ENCODE measurements around the gene CHTF18. TPM values are rescaled to one million over a fixed set of nuclear protein-coding genes. Genes with fewer than 3 reads are reported as not detected.

CHTF18 gene
- total and polyA plus RNA-seq, 8 donors, result 18.8 to 35.5 (median 24.4) TPM

- intact Hi-C loops (cut with DNase I), result no loop called here
- Histone ChIP-seq H3K36me3 (no peaks in the 10 kb centered on the region), H3K27me3 (peaks cover 0 to 93% of the 10 kb centered on the region in 2 donors), H3K4me1 (no peaks in the 10 kb centered on the region), H3K27ac (no peak overlapping the region), H3K9me3 (no peaks in the 10 kb centered on the region), H3K4me3 (no peak overlapping the region)
- no peak for DNase-seq
- TF ChIP-seq, protein P1, sequence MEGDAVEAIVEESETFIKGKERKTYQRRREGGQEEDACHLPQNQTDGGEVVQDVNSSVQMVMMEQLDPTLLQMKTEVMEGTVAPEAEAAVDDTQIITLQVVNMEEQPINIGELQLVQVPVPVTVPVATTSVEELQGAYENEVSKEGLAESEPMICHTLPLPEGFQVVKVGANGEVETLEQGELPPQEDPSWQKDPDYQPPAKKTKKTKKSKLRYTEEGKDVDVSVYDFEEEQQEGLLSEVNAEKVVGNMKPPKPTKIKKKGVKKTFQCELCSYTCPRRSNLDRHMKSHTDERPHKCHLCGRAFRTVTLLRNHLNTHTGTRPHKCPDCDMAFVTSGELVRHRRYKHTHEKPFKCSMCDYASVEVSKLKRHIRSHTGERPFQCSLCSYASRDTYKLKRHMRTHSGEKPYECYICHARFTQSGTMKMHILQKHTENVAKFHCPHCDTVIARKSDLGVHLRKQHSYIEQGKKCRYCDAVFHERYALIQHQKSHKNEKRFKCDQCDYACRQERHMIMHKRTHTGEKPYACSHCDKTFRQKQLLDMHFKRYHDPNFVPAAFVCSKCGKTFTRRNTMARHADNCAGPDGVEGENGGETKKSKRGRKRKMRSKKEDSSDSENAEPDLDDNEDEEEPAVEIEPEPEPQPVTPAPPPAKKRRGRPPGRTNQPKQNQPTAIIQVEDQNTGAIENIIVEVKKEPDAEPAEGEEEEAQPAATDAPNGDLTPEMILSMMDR (IDR thresholded peaks at IDR 0.05), result no peak
- no peak for ATAC-seq
Measured at GRCh38 chr16:820748-821147, 32.3 kb downstream of the CHTF18 start.

DNA sequence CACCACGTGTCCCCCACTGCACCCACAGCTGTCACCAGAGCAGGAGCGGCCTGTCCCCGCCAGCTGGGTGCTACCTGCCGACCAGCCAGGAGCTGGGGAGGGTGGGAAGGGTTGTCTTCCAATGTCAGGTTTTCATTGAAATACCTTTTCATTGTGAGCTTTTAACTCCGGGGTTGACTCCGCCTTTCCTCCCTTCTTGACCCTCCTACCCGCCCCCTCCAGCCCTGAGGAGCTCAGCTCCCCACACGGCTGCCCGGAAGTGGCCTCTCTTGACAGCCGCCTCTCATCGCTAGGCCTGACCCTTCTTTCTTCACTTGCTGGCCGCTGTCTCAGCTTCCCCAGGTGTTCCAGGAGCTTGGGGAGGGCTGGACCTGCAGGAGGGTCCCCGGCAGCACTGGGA lies 33.3 kb downstream of the CHTF18 start:
- Histone ChIP-seq H3K27me3 (peaks cover 0 to 83% of the 10 kb centered on the region in 2 donors), H3K27ac (no peak overlapping the region), H3K36me3 (no peaks in the 10 kb centered on the region), H3K9me3 (no peaks in the 10 kb centered on the region), H3K4me1 (no peaks in the 10 kb centered on the region), H3K4me3 (no peak overlapping the region)
- TF ChIP-seq, protein P1 (IDR thresholded peaks at IDR 0.05), result no peak
- ATAC-seq, result no peak
- no peak for DNase-seq
- intact Hi-C loops (cut with DNase I), result no loop called here

DNA sequence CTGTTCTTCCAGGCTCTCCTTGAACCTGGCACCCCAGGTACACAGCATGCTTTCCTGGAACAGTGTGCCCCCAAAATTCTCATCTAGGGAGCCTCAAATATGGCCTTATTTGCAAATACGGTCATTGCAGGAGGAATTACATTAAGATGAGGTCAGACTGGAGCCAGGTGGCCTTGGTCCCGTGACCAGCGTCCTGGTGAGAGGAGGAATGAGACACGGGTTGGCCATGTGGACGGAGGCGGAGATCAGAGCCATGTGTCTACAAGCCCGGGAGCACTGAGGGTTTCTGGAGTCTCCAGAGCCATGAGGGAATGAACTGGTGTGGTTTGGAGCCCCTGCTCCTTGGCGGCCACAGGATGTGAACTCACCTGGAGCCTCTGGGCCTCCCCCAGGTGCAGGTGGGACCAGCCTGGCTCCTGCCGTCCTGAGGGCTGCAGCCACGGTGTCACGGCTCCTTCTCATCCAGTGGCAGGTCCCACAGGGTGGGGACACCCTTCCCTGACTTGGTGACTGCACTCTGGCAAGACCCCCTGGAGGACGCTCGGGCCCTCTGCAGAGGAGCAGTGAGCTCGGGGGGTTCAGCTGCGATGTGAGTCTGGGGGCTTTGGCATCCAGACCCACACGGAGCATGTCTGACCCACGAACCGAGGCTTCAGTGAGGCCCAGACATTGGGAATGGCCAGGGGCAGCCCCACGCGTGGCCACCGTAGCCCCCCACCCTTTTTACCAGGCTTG lies 33.9 kb downstream of the CHTF18 start:
- intact Hi-C loops (cut with DNase I), result no loop called here
- DNase-seq (no peak), ATAC-seq (no peak)
- Histone ChIP-seq H3K27ac (no peak overlapping the region), H3K36me3 (no peaks in the 10 kb centered on the region), H3K9me3 (no peaks in the 10 kb centered on the region), H3K27me3 (peaks cover 0 to 77% of the 10 kb centered on the region in 2 donors), H3K4me1 (no peaks in the 10 kb centered on the region), H3K4me3 (no peak overlapping the region)
- TF ChIP-seq, protein P1 (IDR thresholded peaks at IDR 0.05), result no peak

DNA sequence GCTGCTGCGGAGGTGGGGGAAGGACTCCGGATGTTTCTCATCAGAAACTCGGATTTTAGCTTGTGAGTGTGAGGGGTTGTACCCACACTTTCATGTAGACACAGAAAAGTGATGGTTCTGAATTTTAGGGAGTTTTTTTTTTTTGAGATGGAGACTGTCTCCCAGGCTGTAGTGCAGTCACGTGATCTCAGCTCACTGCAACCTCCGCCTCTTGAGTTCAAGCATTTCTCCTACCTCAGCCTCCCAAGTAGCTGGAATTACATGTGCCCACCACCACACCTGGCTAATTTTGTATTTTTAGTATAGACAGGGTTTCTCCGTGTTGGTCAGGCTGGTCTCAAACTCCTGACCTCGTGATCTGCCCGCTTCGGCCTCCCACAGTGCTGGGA lies 34.5 kb downstream of the CHTF18 start:
- no peaks in the 10 kb centered on the region for H3K36me3 ChIP-seq
- no peaks in the 10 kb centered on the region for H3K9me3 ChIP-seq
- no peak for DNase-seq
- no peak overlapping the region for H3K27ac ChIP-seq
- ATAC-seq, result no peak
- H3K4me1 ChIP-seq, result no peaks in the 10 kb centered on the region
- H3K27me3 ChIP-seq, result peaks cover 0 to 72% of the 10 kb centered on the region in 2 donors
- H3K4me3 ChIP-seq, result no peak overlapping the region
- TF ChIP-seq, protein P1 (IDR thresholded peaks at IDR 0.05), result no peak
- intact Hi-C loops (cut with DNase I), result no loop called here

DNA sequence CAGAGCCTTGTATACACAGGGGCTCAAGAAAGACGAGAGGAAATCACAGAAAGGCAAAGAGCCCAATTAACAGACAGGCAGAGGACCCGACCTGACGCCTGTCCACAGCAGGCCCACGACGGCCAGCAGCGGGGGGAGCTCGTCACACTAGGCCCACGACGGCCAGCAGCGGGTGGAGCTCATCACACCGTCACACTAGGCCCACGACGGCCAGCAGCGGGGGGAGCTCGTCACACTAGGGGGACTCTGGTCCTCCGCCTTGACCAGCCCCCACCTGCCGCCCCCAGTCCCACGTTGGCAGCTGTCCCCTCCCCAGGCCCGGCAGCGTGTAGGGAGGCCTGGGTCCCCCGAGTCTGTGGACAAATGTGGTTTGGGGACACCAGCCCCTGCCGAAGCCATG lies 35.8 kb downstream of the CHTF18 start:
- ATAC-seq (no peak), DNase-seq (no peak)
- H3K36me3 ChIP-seq, result no peaks in the 10 kb centered on the region
- no peak overlapping the region for H3K4me3 ChIP-seq
- H3K27ac ChIP-seq, result no peak overlapping the region
- intact Hi-C loops (cut with DNase I), result no loop called here
- TF ChIP-seq, protein P1 (IDR thresholded peaks at IDR 0.05), result no peak
- peaks cover 0 to 59% of the 10 kb centered on the region in 2 donors for H3K27me3 ChIP-seq
- H3K4me1 ChIP-seq, result no peaks in the 10 kb centered on the region
- H3K9me3 ChIP-seq, result no peaks in the 10 kb centered on the region
